Vagina (tissue), 2 donors: Measurements from ENCODE around the gene CMTM3. TPM values are rescaled to one million over a fixed set of nuclear protein-coding genes. Genes with fewer than 3 reads are reported as not detected.

Experiments
- DNase-seq, 2 donors: peaks; one replicate each; pipeline ENCODE4 v3.0.0-alpha.2; 2017; ENCODE audit errors: extremely low spot score in 2 of 2
- H3K27ac ChIP-seq: fragments of 200-600 bp; sonication (generic); one replicate; pipeline ENCODE4 v1.5.1; 2019
- H3K27me3 ChIP-seq: fragments of 200-600 bp; sonication (generic); one replicate; pipeline ENCODE4 v1.5.1; 2019
- H3K36me3 ChIP-seq, 2 donors: fragments of 200-600 bp; sonication (generic); one replicate each; pipeline ENCODE4 v1.5.1; 2017 to 2019
- H3K4me1 ChIP-seq: fragments of 200-600 bp; sonication (generic); one replicate; pipeline ENCODE4 v1.5.1; 2019
- H3K4me3 ChIP-seq, 2 donors: fragments of 200-600 bp; sonication (generic); 1 replicate in 1 of 2; 2 replicates in 1 of 2; pipeline ENCODE4 v1.5.1; 2016 to 2019
- H3K9me3 ChIP-seq: fragments of 200-600 bp; sonication (generic); one replicate; pipeline ENCODE4 v1.5.1; 2019
- POLR2A ChIP-seq, 2 donors: fragments of 450-650 bp; IDR thresholded peaks; one replicate each; pipeline ENCODE4 v1.6.1; 2017; ENCODE audit warnings: antibody characterized with exemption in 2 of 2, mild to moderate bottlenecking in 2 of 2, moderate library complexity in 2 of 2
- POLR2AphosphoS5 ChIP-seq, 2 donors: sonication (generic); formaldehyde crosslinking; IDR thresholded peaks; one replicate each; pipeline ENCODE4 v1.9.0; 2017; ENCODE audit warnings: antibody characterized with exemption in 2 of 2, mild to moderate bottlenecking in 2 of 2, low read depth in 1 of 2; ENCODE audit not compliant: insufficient read depth in 1 of 2
- intact Hi-C: fragments of 100-400 bp; cut with DNase I; formaldehyde crosslinking; loops from one replicate; pipeline ENCODE4 v1.15.1; 2023
- total RNA-seq: library from RNA; depleted of rRNA; stranded (reverse); fragments of >200 nt; gene quantifications from one replicate; pipeline ENCODE4 v1.2.3, GENCODE V29; 2016
- TF ChIP-seq, protein P1 (sequence below), 3 experiments: fragments of 450-650 bp in 2 of 3; fragments of 200-600 bp in 1 of 3; sonication (generic) in 1 of 3; IDR thresholded peaks; one replicate each; pipeline ENCODE4 v1.5.1; 2017 to 2019; ENCODE audit warnings: antibody characterized with exemption in 3 of 3, mild to moderate bottlenecking in 2 of 3, moderate library complexity in 2 of 3

The CMTM3 gene
- total RNA-seq, 1 donor from 2014 or later: 47.9 TPM

DNA sequence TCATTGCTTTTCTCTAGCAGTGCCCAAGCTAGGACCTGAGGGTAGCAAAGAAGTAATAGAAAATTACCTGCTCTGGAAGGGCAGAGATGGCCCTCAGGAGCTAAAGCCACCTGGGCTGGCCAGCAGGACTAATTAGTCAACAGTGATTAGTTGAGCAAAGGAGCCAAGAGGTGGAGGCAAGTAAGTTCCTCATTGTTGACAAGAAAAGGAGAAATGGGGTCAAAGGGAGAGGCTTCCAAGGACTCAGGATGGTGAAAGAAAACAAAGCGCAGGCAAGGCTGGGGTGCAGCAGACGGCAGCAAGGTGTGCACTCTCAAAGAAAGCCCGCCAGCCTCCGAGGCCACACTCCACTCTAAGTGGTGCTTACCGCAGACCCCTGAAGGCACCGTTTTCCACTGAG, 47.5 kb downstream of the CMTM3 start:
- H3K36me3 ChIP-seq: no peaks in the 10 kb centered on the region
- no peak overlapping the region for H3K4me3 ChIP-seq
- H3K27ac ChIP-seq: no peak overlapping the region
- H3K27me3 ChIP-seq: no peaks in the 10 kb centered on the region
- peaks cover 17% of the 10 kb centered on the region for H3K4me1 ChIP-seq
- no peaks in the 10 kb centered on the region for H3K9me3 ChIP-seq
- TF ChIP-seq POLR2AphosphoS5 (IDR thresholded peaks at IDR 0.05; ENCODE audit: insufficient read depth in 1 of 2, low read depth in 1 of 2) (no peak), POLR2A (IDR thresholded peaks at IDR 0.05) (no peak)
- TF ChIP-seq, protein P1, sequence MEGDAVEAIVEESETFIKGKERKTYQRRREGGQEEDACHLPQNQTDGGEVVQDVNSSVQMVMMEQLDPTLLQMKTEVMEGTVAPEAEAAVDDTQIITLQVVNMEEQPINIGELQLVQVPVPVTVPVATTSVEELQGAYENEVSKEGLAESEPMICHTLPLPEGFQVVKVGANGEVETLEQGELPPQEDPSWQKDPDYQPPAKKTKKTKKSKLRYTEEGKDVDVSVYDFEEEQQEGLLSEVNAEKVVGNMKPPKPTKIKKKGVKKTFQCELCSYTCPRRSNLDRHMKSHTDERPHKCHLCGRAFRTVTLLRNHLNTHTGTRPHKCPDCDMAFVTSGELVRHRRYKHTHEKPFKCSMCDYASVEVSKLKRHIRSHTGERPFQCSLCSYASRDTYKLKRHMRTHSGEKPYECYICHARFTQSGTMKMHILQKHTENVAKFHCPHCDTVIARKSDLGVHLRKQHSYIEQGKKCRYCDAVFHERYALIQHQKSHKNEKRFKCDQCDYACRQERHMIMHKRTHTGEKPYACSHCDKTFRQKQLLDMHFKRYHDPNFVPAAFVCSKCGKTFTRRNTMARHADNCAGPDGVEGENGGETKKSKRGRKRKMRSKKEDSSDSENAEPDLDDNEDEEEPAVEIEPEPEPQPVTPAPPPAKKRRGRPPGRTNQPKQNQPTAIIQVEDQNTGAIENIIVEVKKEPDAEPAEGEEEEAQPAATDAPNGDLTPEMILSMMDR (IDR thresholded peaks at IDR 0.05): no peak
- intact Hi-C loops: no loop called here
- DNase-seq: no peak

DNA sequence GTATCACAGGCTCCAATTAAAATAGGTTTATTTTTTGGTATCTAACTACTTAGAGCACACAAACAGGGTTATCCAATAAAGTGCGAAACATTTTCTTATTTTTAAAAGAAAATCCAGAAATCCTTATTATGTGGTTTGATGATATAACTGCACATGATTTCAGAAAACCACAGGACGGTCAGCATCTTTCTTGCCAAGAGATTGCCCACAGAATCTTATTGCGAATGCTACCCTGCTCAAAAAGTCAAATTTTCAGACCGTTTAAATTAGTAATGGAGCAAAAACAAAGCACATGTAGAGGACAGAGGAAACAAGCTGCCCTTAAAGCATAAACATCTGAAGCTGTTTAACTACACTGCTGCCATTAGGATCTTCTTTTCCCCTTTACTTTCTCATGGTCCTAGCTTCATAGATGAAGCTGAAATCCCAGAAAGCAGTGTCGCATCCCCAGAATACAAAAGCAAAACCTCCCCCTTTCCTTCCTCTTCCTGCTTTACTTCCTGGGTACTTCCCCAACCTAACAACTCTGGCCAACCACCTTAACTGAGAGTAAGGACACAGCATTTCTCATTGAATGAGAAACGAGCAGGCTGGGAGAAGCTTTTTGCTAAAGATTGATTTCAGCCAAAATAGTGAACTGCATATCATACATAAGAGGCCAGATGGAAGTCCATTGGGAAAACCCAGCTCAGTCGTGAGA, 48.3 kb downstream of the CMTM3 start:
- Histone ChIP-seq H3K4me3 (no peak overlapping the region), H3K36me3 (no peaks in the 10 kb centered on the region), H3K4me1 (peaks cover 17% of the 10 kb centered on the region), H3K27me3 (no peaks in the 10 kb centered on the region), H3K9me3 (no peaks in the 10 kb centered on the region), H3K27ac (no peak overlapping the region)
- DNase-seq: no peak
- intact Hi-C loops: no loop called here
- TF ChIP-seq POLR2A (IDR thresholded peaks at IDR 0.05): no peak
- no peak for TF ChIP-seq POLR2AphosphoS5 (IDR thresholded peaks at IDR 0.05; ENCODE audit: insufficient read depth in 1 of 2, low read depth in 1 of 2)
- TF ChIP-seq, protein P1 (IDR thresholded peaks at IDR 0.05): no peak

DNA sequence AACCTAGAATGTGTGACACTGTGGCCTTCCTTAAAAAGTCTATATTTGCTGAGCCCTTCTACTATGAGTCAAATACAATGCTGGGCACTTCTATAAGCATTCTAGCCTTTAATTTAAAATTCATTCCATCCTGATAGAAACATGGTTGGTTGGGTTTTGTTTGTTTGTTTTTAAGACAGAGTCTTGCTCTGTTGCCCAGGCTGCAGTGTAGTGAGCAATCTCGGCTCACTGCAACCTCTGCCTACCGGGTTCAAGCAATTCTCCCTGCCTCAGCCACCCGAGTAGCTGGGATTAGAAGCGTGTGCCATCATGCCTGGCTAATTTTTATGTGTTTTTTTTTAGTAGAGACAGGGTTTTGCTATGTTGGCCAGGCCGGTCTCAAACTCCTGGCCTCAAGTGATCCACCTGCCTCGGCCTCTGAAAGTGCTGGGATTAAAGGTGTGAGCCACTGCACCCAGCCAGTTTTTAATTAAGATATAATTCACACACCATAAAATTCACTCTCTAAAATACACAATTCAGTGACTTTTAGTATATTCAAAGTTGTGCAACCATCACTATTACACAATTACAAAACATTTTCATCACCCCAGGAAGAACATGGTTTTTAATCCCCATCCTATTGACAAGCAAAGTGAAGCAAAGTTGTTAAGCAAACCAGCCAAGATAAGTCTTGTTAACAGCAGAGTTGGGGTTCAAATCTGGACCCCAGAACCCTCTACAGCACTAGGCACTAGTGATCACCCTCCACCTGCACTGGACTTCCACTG, 49.3 kb downstream of the CMTM3 start:
- Histone ChIP-seq H3K27ac (no peak overlapping the region), H3K36me3 (no peaks in the 10 kb centered on the region), H3K4me1 (peaks cover 17% of the 10 kb centered on the region), H3K27me3 (no peaks in the 10 kb centered on the region), H3K9me3 (no peaks in the 10 kb centered on the region), H3K4me3 (no peak overlapping the region)
- no peak for TF ChIP-seq POLR2AphosphoS5 (IDR thresholded peaks at IDR 0.05; ENCODE audit: insufficient read depth in 1 of 2, low read depth in 1 of 2)
- intact Hi-C loops: no loop called here
- DNase-seq: no peak

DNA sequence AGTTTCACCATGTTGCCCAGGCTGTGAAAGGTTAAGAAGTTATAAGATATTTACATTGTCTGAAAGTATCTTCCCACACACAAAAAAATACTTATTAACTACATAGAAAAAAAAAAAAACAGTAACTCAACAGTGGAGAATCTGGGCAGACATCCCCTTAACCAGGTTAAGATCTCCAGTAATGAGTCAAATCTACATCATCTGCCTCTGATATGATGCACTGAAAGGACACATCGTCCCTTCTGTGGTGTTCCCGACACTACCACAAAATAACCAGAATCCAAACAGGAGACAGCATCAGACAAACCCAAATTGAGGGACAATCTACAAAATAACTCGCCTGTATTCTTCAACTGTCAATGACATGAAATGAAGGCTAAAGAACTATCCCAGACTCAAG, 52.0 kb downstream of the CMTM3 start:
- Histone ChIP-seq H3K9me3 (no peaks in the 10 kb centered on the region), H3K27me3 (no peaks in the 10 kb centered on the region), H3K36me3 (no peaks in the 10 kb centered on the region), H3K4me3 (no peak overlapping the region), H3K4me1 (peaks cover 19% of the 10 kb centered on the region), H3K27ac (no peak overlapping the region)
- DNase-seq: no peak
- intact Hi-C loops: no loop called here
- TF ChIP-seq POLR2A (IDR thresholded peaks at IDR 0.05) (no peak), POLR2AphosphoS5 (IDR thresholded peaks at IDR 0.05; ENCODE audit: insufficient read depth in 1 of 2, low read depth in 1 of 2) (no peak)
- TF ChIP-seq, protein P1 (IDR thresholded peaks at IDR 0.05): no peak

DNA sequence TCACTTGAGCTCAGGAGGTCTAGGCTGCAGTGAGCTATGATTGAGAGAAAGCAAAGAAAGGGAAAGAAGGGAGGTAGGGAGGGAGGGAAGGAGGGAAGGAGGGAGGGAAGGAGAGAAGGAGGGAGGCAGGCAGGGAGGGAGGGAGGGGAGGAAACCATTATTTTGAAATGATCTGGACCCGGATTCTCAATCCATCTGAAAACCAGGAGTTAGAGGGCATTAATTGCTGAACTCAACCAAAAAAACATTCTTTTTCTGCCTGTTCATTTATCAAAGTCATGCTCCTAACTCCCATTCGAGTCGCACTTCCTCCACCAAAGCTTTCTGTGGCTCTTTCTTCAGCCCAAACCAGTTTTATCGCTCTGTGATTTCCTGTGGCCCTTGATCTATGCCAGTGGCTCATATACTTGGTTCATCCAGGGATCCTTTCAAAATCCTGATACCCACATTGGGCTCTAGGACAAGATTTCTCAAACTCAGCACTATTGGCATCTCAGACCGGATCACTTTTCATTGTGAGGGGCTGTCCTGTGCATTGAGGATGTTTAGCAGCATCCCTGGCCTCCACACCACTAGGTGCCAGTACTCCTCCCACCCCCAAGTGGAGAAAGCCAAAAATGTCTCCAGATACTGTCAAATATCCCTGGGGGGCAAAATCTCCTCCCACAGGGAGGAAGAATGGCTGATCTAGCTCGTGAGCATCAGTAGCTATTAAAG, 53.8 kb downstream of the CMTM3 start:
- no peaks in the 10 kb centered on the region for H3K9me3 ChIP-seq
- H3K27ac ChIP-seq: no peak overlapping the region
- TF ChIP-seq POLR2A (IDR thresholded peaks at IDR 0.05): no peak
- no peak for TF ChIP-seq POLR2AphosphoS5 (IDR thresholded peaks at IDR 0.05; ENCODE audit: insufficient read depth in 1 of 2, low read depth in 1 of 2)
- TF ChIP-seq, protein P1 (IDR thresholded peaks at IDR 0.05): no peak
- intact Hi-C loops: no loop called here
- no peak overlapping the region for H3K4me3 ChIP-seq
- no peak for DNase-seq
- H3K36me3 ChIP-seq: no peaks in the 10 kb centered on the region
- H3K4me1 ChIP-seq: peaks cover 31% of the 10 kb centered on the region
- no peaks in the 10 kb centered on the region for H3K27me3 ChIP-seq
